Effector CD8-positive, alpha-beta T cell (primary cell): Measurements from ENCODE around the gene NFX1.

ENCODE experiments used
- DNase-seq: peaks from one replicate; lab custom pipeline; 2025; lab: John Stamatoyannopoulos, UW

The NFX1 gene

GRCh38 chr9:33267151-33267767 is 23.1 kb upstream of the NFX1 start:
- DNase-seq, result no peak

- no peak for DNase-seq
Observed at GRCh38 chr9:33270146-33270545, 20.2 kb upstream of the NFX1 start.

GRCh38 chr9:33272061-33272460 is 18.3 kb upstream of the NFX1 start:
- no peak for DNase-seq

GRCh38 chr9:33273266-33273971 is 16.9 kb upstream of the NFX1 start:
- no peak for DNase-seq

- DNase-seq, result no peak
Observed at GRCh38 chr9:33273972-33274328, 16.4 kb upstream of the NFX1 start.

GRCh38 chr9:33277484-33277883 is 12.8 kb upstream of the NFX1 start:
- no peak for DNase-seq

GRCh38 chr9:33285502-33285901 is 4.8 kb upstream of the NFX1 start:
- no peak for DNase-seq

GRCh38 chr9:33287087-33287490 is 3.2 kb upstream of the NFX1 start:
- no peak for DNase-seq

- DNase-seq, result no peak
Observed at GRCh38 chr9:33288235-33288634, 2.1 kb upstream of the NFX1 start.

GRCh38 chr9:33288828-33289483 is 1.4 kb upstream of the NFX1 start:
- DNase-seq, result no peak

GRCh38 chr9:33289496-33289895 is 820 bp upstream of the NFX1 start:
- DNase-seq, result no peak

- DNase-seq, result no peak
Observed at GRCh38 chr9:33289936-33290246, 425 bp upstream of the NFX1 start.

GRCh38 chr9:33291031-33291397 is 698 bp downstream of the NFX1 start:
- DNase-seq, result no peak

GRCh38 chr9:33291901-33292300 is 1.6 kb downstream of the NFX1 start:
- no peak for DNase-seq

- DNase-seq, result no peak
Observed at GRCh38 chr9:33293782-33294181, 3.5 kb downstream of the NFX1 start.

- no peak for DNase-seq
Observed at GRCh38 chr9:33294670-33295432, 4.5 kb downstream of the NFX1 start.

- DNase-seq, result no peak
Observed at GRCh38 chr9:33295571-33295970, 5.3 kb downstream of the NFX1 start.

GRCh38 chr9:33297432-33297831 is 7.1 kb downstream of the NFX1 start:
- DNase-seq, result no peak

GRCh38 chr9:33300546-33300945 is 10.2 kb downstream of the NFX1 start:
- DNase-seq, result no peak

- no peak for DNase-seq
Observed at GRCh38 chr9:33304362-33304761, 14.0 kb downstream of the NFX1 start.

GRCh38 chr9:33306037-33306436 is 15.7 kb downstream of the NFX1 start:
- no peak for DNase-seq

GRCh38 chr9:33307067-33307466 is 16.8 kb downstream of the NFX1 start:
- no peak for DNase-seq

- DNase-seq, result no peak
Observed at GRCh38 chr9:33309903-33310302, 19.6 kb downstream of the NFX1 start.
